GM11168 (cell line): Measurements from ENCODE around the gene VAV1.
"Not testable (repeated sequence)": the region's sequence is repeated elsewhere in the genome, so short reads cannot be mapped to it uniquely, and the experiment has no call there.

Experiments
- in situ Hi-C: fragments of 300-500 bp; cut with MboI; formaldehyde crosslinking; loops from one replicate; pipeline ENCODE4 v1.12.0; 2022; ENCODE audit warnings: low sequenced_read_pairs; ENCODE audit not compliant: unreplicated experiment

VAV1 gene

DNA sequence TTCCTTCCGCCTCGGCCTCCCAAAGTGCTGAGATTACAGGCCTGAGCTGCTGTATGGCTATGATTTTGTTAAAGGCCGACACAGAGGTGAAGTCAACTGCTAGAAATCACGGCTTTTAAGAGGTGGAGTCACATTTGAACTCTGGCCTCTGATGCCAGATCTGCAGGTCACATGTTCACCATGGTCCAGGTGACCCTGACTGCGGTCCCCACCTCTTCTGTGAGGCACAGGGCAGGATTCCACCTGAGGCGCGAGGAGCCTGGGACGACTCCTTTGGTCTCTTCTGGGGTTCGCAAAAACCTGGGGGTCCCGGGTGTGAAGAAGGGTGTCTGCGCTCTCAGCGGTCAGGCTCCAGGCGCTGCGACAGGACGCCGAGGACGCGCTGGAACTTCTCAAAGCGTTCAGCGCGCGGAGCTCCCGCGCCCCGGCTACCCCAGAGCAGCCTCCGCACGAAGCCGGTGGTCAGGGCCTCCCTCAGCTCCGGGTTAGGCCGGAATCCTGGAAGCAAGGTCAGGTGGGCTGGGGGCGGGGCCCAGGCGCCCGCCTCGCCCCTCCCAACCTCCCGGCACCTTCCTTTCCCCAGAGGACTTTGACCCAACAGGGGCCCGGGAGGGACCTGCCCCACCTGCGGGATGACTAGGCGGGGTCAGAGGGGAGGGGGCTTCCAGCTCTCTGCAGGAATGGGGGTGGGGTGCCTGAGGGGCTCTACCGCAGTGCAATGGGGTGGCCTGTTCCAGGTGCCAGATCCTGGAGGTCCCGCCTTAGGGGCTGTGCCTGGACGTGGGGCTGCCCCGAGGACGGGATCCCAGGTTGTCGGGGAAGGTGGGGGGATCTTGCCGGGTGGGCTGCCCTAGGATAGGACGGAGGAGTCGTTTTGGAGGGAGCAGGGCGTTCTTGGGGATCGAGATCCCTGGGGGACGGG lies 20.0 kb upstream of the VAV1 start:
- in situ Hi-C loops = loop anchor here (5.0 kb wide), 1 partner anchor 110 kb away; no protein-coding TSS in a partner anchor

- in situ Hi-C loops = loop anchor here (5.0 kb wide), 1 partner anchor 109 kb away; no protein-coding TSS in a partner anchor
Measured at GRCh38 chr19:6753178-6754031, 19.1 kb upstream of the VAV1 start.

- in situ Hi-C loops = loop anchor here (5.0 kb wide), 1 partner anchor 108 kb away; no protein-coding TSS in a partner anchor
Measured at GRCh38 chr19:6754136-6754535, 18.4 kb upstream of the VAV1 start.

- in situ Hi-C loops = loop anchor here (5.0 kb wide), 1 partner anchor 107 kb away; no protein-coding TSS in a partner anchor
Measured at GRCh38 chr19:6754653-6755463, 17.6 kb upstream of the VAV1 start.

DNA sequence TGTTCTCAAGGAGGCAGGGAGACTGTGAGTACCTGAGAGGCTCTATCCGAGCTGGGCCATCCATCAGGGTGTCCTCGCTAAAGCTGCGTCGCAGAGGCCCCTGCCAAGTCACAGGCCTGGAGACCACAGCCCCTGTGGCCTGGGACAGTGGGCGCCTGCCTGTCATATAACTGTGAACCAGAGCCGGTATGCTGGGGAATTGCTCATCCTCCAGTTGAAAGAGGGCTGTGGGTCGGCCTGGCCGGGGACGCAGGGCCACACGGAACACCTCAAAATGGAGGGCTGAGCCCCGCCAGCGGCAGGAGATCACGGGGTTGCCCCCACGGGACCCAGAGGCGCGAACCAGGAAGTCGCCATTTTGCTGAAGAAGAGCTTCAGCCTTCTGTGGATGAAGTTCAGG lies 11.9 kb upstream of the VAV1 start:
- in situ Hi-C loops = no loop called here

DNA sequence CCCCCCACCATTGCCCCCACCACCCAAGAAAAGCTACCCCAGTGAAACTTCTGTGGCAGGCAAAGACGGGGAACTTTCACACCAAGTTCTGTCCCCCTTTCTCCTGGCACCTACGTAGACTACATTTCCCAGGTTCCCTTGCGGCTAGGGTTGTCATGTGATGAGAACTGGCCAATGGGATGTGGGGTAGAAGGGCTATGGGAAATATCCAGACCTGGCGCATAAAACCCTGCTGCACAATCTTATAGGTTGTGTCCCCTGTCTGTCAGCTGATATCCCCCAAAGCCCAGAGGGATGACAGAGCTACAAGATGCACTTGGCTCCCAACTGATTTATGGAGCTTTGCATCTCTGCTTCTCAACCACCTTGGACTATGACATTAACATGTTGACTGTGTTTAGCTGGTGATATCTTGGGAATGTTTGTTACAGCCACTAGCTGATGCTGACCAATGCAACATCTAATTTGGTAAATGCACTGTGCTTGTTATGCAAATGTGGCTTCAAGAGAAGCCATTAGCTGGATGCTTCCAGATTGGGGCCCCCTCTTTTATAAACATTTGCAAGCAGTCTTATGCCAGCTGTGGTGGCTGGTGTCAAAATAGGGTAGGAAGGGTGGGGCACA lies 11.3 kb upstream of the VAV1 start:
- in situ Hi-C loops = no loop called here

DNA sequence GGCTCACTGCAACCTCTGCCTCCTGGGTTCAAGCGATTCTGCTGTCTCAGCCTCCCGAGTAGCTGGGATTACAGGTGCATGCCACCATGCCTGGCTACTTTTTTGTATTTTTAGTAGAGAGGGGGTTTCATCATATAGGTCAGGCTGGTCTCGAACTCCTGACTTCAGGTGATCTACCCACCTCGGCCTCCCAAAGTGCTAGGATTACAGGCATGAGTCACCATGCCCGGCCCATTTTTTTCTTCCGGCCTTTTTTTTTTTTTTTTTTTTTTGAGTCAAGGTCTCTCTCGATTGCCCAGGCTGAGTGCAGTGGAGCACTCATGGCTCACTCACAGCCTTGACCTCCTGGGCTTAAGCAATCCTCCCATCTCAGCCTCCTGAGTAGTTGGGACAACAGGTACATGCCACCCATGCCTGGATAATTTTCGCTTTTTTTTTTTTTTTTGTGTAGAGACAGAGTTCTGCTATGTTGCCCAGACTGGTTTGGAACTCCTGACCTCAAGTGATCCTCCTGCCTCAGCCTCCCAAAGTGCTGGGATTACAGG lies 10.2 kb upstream of the VAV1 start:
- in situ Hi-C loops = not testable (repeated sequence)

DNA sequence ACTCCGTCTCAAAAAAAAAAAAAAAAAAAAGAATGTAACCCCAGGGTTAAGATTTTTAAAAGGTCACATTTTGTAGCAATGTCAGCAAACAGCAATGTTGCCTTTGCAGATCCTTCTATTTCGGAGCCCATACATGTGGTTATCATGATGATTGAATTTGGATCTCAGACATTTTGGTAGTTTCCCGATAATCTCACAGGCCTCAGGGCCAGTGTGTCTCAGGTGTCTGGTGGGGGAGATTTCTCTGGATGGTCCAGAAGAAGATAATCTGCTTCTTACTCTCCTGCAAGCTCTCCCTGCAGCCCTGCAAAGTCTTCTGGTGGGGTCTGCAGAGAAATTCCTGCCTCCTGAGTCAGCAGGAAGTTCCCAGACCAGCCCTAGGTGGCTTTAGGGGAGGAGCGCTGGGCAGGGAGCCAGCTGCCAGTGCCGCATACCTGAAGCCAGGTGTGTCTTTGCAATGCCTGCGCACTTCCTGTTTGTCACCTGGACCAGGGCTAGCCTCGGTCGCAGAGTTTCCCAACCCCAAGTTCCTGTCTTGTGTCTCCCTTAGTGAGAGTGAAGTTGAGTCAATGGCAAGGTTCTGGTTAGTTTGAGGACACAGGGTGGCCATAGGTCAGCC lies 6.7 kb upstream of the VAV1 start:
- in situ Hi-C loops = no loop called here

GRCh38 chr19:6766357-6767080 lies 6.0 kb upstream of the VAV1 start:
- in situ Hi-C loops = no loop called here

- in situ Hi-C loops = no loop called here
Measured at GRCh38 chr19:6767081-6767356, 5.5 kb upstream of the VAV1 start.

DNA sequence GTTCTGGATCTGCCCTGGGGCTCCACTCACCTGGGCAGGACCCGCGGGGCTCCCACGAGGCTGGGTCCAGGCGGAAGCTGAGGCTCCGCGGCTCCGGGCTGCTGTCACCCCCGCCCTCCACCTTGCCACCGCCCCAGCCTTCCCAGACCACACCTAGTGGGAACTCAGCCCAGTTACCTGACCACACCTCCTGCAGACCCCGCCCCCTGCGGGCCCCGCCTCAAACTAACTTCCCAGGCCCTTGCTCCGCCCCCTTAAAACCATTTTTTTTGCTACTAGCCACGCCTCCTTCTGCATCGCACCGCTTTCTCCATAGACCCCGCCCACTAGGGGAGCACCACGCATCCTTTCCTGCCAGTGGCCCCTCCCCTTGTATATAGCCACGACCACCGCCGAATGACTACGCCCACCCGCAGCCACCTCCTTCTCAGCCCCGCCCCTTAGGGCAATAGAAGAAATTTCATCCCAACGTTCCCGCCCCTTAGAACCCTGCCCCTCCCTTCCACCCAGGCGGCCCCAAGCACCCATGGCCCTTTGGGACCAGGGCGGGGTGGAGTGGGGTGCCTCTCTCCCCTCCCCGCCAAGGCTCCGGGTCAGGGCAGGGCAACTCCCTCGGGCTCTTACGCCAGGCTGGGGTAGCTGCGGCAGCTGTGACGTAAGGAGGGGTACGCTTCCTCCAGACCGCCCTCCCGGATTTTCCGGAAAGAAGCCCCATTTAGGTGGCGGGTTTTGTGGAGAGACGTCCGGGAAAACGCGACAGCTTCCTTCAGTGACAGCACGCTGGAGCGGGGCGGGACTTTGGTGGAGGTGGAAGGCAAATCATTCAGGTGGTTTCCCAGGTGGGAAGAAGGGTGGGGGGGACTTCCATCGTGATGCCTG lies 4.9 kb upstream of the VAV1 start, which contains the start of gene SH2D3A:
Gene SH2D3A (minus strand): TSS at position 79 of the 879 bp plus-strand sequence. CDS start 3,687 bp downstream, outside the sequence.
- in situ Hi-C loops = no loop called here

DNA sequence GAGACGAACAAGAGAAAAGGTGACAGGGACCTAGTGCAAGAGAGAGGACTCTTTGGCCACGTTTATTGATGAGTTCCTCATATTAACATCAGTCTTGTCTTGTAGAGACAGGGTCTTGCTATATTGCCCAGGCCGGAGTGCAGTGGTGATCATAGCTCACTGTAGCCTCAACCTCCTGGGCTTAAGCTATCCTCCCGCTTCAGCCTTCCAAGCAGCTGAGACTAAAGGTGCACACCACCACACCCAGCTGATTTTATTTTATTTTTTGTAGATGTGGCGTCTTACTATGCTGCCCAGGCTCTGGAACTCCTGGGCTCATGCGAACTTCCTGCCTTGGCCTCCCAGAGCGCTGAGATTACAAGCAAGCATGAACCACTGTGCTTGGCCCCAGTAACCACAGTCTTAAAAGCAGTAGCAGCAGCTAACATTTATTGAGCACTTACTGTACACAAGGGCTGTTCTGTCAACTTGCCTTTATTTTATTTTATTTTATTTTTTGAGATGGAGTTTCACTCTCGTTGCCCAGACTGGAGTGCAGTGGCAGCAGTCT lies 4.2 kb upstream of the VAV1 start:
- in situ Hi-C loops = no loop called here

GRCh38 chr19:6769006-6769619 lies 3.4 kb upstream of the VAV1 start:
- in situ Hi-C loops = no loop called here

DNA sequence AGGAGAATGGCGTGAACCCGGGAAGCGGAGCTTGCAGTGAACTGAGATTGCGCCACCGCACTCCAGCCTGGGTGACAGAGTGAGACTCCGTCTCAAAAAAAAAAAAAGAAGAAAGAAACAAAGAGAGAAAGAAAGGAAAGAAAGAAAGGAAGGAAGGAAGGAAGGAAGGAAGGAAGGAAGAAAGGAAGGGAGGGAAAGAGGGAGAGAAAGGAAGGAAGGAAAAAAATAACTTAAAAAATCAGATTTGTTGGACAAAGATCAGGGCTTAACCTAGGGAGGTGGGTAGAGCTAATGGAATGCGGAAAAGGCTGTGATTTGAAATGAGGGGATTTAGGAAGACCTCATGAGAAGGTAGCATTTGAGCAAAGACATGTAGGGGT lies 870 bp upstream of the VAV1 start:
- in situ Hi-C loops = not testable (repeated sequence)

- in situ Hi-C loops = no loop called here
Measured at GRCh38 chr19:6772866-6773322, 386 bp downstream of the VAV1 start.

DNA sequence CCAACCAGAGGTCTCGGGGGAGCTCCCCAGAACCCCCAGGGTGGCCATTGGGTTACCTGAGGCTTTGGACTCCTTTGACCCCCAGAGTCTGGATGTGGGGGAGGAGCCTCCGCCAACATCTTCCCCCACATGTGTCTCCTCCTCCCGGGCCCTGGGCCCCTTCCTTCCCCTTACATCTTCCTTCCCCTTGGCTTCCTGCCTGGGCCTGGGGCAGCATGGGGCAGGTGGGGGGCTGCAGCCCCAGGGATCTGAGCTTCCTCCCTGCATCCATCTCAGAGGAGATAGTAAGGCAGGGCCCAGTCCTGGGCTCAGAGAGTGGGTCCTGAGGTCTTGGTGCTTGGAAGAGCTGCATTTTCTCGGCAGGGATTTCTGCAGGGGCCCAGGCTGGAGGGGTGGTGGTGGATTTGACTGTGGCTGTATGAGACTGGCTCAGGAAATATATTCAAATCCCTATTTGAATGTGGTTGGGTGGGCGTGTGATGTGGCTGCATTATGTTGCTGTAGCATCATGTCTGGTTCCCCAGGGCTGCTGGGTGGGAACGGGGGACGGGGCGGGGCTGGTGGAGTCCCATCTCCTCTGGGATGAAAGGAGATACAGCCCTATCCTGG lies 919 bp downstream of the VAV1 start:
- in situ Hi-C loops = no loop called here
